ENCODE data around the gene FARSB. TPM values are rescaled to one million over a fixed set of nuclear protein-coding genes. Genes with fewer than 3 reads are reported as not detected.
"Not testable (repeated sequence)": the region's sequence is repeated elsewhere in the genome, so short reads cannot be mapped to it uniquely, and the experiment has no call there.

FARSB gene
- total RNA-seq, 1 donor from 2014 or later = 10.9 TPM

GRCh38 chr2:222598611-222599010 lies 57.3 kb downstream of the FARSB start:
- TF ChIP-seq CTCF (IDR thresholded peaks at IDR 0.05) = no peak
- DNase-seq = no peak
- no peak for ATAC-seq
- no peaks in the 10 kb centered on the region for H3K27me3 ChIP-seq (ENCODE audit: low read depth)
- intact Hi-C loops (cut with DNase I) = no loop called here
- H3K9me3 ChIP-seq = no peaks in the 10 kb centered on the region
- peaks cover 46% of the 10 kb centered on the region for H3K36me3 ChIP-seq
- H3K27ac ChIP-seq = no peak overlapping the region
- no peak overlapping the region for H3K4me3 ChIP-seq
- H3K4me1 ChIP-seq = no peaks in the 10 kb centered on the region

- H3K27me3 ChIP-seq (ENCODE audit: low read depth) = no peaks in the 10 kb centered on the region
- no peak for DNase-seq
- ATAC-seq = no peak
- no peak overlapping the region for H3K4me3 ChIP-seq
- intact Hi-C loops (cut with DNase I) = no loop called here
- no peaks in the 10 kb centered on the region for H3K4me1 ChIP-seq
- H3K27ac ChIP-seq = no peak overlapping the region
- no peak for TF ChIP-seq CTCF (IDR thresholded peaks at IDR 0.05)
- H3K36me3 ChIP-seq = peaks cover 54% of the 10 kb centered on the region
- no peaks in the 10 kb centered on the region for H3K9me3 ChIP-seq
Observed at GRCh38 chr2:222595581-222595980, 60.3 kb downstream of the FARSB start.

- DNase-seq = no peak
- H3K27me3 ChIP-seq (ENCODE audit: low read depth) = no peaks in the 10 kb centered on the region
- H3K36me3 ChIP-seq = peaks cover 48% of the 10 kb centered on the region
- intact Hi-C loops (cut with DNase I) = no loop called here
- no peak for TF ChIP-seq CTCF (IDR thresholded peaks at IDR 0.05)
- no peaks in the 10 kb centered on the region for H3K4me1 ChIP-seq
- peak in 1 of 2 donors; percentile 62 for ATAC-seq
- no peaks in the 10 kb centered on the region for H3K9me3 ChIP-seq
- no peak overlapping the region for H3K4me3 ChIP-seq
- H3K27ac ChIP-seq = no peak overlapping the region
Observed at GRCh38 chr2:222594679-222595078, 61.2 kb downstream of the FARSB start.

GRCh38 chr2:222592176-222592575 lies 63.7 kb downstream of the FARSB start:
- H3K27me3 ChIP-seq (ENCODE audit: low read depth) = no peaks in the 10 kb centered on the region
- H3K27ac ChIP-seq = no peak overlapping the region
- no peak for DNase-seq
- intact Hi-C loops (cut with DNase I) = no loop called here
- H3K4me3 ChIP-seq = no peak overlapping the region
- H3K4me1 ChIP-seq = no peaks in the 10 kb centered on the region
- no peak for TF ChIP-seq CTCF (IDR thresholded peaks at IDR 0.05)
- peaks cover 28% of the 10 kb centered on the region for H3K36me3 ChIP-seq
- ATAC-seq = no peak
- no peaks in the 10 kb centered on the region for H3K9me3 ChIP-seq

GRCh38 chr2:222591661-222592060 lies 64.2 kb downstream of the FARSB start:
- ATAC-seq (no peak), DNase-seq (no peak)
- intact Hi-C loops (cut with DNase I) = no loop called here
- H3K4me1 ChIP-seq = no peaks in the 10 kb centered on the region
- no peak overlapping the region for H3K27ac ChIP-seq
- no peak overlapping the region for H3K4me3 ChIP-seq
- H3K9me3 ChIP-seq = no peaks in the 10 kb centered on the region
- peaks cover 23% of the 10 kb centered on the region for H3K36me3 ChIP-seq
- no peak for TF ChIP-seq CTCF (IDR thresholded peaks at IDR 0.05)
- H3K27me3 ChIP-seq (ENCODE audit: low read depth) = no peaks in the 10 kb centered on the region

GRCh38 chr2:222584589-222584988 lies 71.3 kb downstream of the FARSB start:
- ATAC-seq; H3K27me3 ChIP-seq (ENCODE audit: low read depth); H3K4me3 ChIP-seq; H3K36me3 ChIP-seq; H3K4me1 ChIP-seq; H3K9me3 ChIP-seq; H3K27ac ChIP-seq; DNase-seq; intact Hi-C loops (cut with DNase I): not testable (repeated sequence)
